PFSK-1 (cell line): ENCODE results near the gene NSUN2.

ENCODE experiments used
- FOXP2 ChIP-seq: optimal IDR thresholded peaks from 2 replicates; pipeline ENCODE3; 2011; ENCODE audit warnings: borderline replicate concordance, control low read depth, inconsistent platforms; ENCODE audit not compliant: insufficient read depth; ENCODE audit errors: extremely low read length, extremely low read depth
- POLR2AphosphoS5 ChIP-seq: IDR thresholded peaks from 2 replicates; pipeline ENCODE4 v1.6.1; 2012; ENCODE audit warnings: low read depth, mild to moderate bottlenecking, control low read depth, low read length, moderate library complexity
- REST ChIP-seq, 2 experiments: IDR thresholded peaks; 2 replicates each; pipeline versions ENCODE4 v1.6.1 to v1.8.0; 2011 to 2012; ENCODE audit warnings: low read depth in 2 of 2, low read length in 2 of 2, control low read depth in 1 of 2, inconsistent platforms in 1 of 2, mild to moderate bottlenecking in 1 of 2, moderate library complexity in 1 of 2; ENCODE audit not compliant: insufficient read depth in 1 of 2
- SIN3A ChIP-seq: IDR thresholded peaks from 2 replicates; pipeline ENCODE4 v1.6.1; 2012; ENCODE audit warnings: mild to moderate bottlenecking, low read length, moderate library complexity, borderline replicate concordance; ENCODE audit not compliant: insufficient read depth
- TAF1 ChIP-seq: IDR thresholded peaks from 2 replicates; pipeline ENCODE4 v1.6.1; 2012; ENCODE audit warnings: low read length, control low read depth, borderline replicate concordance; ENCODE audit not compliant: insufficient read depth

NSUN2 gene

GRCh38 chr5:6673963-6674362 is 41.1 kb upstream of the NSUN2 start:
- no peak for TF ChIP-seq POLR2AphosphoS5
- TF ChIP-seq FOXP2 = no peak
- TF ChIP-seq SIN3A = no peak
- TF ChIP-seq REST (IDR thresholded peaks at IDR 0.05; ENCODE audit: insufficient read depth in 1 of 2, low read depth in 2 of 2, low read length in 2 of 2) = no peak
- TF ChIP-seq TAF1 = no peak

DNA sequence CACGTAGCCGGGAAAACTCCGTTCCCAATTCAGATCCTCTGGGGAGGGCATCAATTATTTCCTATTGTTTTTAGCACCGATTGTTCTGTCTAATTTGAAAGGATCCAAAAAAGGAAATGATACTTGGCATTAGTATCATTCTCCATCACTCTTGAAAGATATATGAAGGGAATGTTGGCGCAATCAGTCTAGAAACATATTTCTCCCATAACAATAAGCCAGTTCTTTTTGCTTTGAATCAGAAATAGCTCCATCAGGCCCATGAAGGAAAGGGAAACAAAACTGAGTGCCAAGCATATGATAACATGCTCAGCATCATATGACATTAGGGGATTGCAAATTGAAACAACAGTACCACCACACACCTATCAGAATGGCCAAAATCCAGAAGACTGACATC is 40.2 kb upstream of the NSUN2 start:
- TF ChIP-seq POLR2AphosphoS5 (no peak), FOXP2 (no peak), SIN3A (no peak), TAF1 (no peak), REST (IDR thresholded peaks at IDR 0.05; ENCODE audit: insufficient read depth in 1 of 2, low read depth in 2 of 2, low read length in 2 of 2) (no peak)

- no peak for TF ChIP-seq TAF1
- no peak for TF ChIP-seq SIN3A
- TF ChIP-seq POLR2AphosphoS5 = no peak
- no peak for TF ChIP-seq REST (IDR thresholded peaks at IDR 0.05; ENCODE audit: insufficient read depth in 1 of 2, low read depth in 2 of 2, low read length in 2 of 2)
- TF ChIP-seq FOXP2 = no peak
These were observed 34.8 kb upstream of the NSUN2 start for GRCh38 chr5:6667648-6668047.

GRCh38 chr5:6666762-6667161 is 33.9 kb upstream of the NSUN2 start:
- TF ChIP-seq SIN3A (no peak), TAF1 (no peak), REST (IDR thresholded peaks at IDR 0.05; ENCODE audit: insufficient read depth in 1 of 2, low read depth in 2 of 2, low read length in 2 of 2) (no peak), FOXP2 (no peak), POLR2AphosphoS5 (no peak)

GRCh38 chr5:6660688-6661087 is 27.8 kb upstream of the NSUN2 start:
- TF ChIP-seq REST (IDR thresholded peaks at IDR 0.05; ENCODE audit: insufficient read depth in 1 of 2, low read depth in 2 of 2, low read length in 2 of 2) = no peak
- no peak for TF ChIP-seq FOXP2
- TF ChIP-seq SIN3A = no peak
- no peak for TF ChIP-seq POLR2AphosphoS5
